ENCODE data around the gene TAS2R31.

DNA sequence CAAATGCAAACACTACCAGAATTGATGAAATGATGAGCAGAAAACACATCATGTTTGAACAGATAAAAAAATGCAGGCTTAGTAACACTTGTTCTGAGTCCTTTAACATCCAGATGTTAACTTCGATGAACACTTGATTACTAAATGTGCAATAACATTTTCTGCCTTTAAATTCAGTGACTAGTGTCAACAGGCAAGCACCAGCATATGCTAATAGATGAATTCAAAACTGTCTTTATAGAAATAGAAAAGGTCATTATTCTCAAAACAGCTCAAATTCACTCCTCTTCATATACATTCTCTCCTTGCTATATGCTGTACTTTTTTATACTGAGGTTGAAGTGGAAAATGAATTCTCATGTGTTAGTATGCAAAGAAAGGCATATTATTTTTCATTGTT is 8.7 kb downstream of the TAS2R31 start, which contains the start of gene TAS2R19:
- TF ChIP-seq EP300 (conservative IDR thresholded peaks at IDR 0.05; ENCODE audit: poor library complexity, severe bottlenecking) = no peak
- TF ChIP-seq, protein P1, sequence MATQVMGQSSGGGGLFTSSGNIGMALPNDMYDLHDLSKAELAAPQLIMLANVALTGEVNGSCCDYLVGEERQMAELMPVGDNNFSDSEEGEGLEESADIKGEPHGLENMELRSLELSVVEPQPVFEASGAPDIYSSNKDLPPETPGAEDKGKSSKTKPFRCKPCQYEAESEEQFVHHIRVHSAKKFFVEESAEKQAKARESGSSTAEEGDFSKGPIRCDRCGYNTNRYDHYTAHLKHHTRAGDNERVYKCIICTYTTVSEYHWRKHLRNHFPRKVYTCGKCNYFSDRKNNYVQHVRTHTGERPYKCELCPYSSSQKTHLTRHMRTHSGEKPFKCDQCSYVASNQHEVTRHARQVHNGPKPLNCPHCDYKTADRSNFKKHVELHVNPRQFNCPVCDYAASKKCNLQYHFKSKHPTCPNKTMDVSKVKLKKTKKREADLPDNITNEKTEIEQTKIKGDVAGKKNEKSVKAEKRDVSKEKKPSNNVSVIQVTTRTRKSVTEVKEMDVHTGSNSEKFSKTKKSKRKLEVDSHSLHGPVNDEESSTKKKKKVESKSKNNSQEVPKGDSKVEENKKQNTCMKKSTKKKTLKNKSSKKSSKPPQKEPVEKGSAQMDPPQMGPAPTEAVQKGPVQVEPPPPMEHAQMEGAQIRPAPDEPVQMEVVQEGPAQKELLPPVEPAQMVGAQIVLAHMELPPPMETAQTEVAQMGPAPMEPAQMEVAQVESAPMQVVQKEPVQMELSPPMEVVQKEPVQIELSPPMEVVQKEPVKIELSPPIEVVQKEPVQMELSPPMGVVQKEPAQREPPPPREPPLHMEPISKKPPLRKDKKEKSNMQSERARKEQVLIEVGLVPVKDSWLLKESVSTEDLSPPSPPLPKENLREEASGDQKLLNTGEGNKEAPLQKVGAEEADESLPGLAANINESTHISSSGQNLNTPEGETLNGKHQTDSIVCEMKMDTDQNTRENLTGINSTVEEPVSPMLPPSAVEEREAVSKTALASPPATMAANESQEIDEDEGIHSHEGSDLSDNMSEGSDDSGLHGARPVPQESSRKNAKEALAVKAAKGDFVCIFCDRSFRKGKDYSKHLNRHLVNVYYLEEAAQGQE (IDR thresholded peaks at IDR 0.05; ENCODE audit: borderline replicate concordance) = no peak
- no peak for TF ChIP-seq MXI1 (conservative IDR thresholded peaks at IDR 0.05; ENCODE audit: poor library complexity, severe bottlenecking)

Data from neural cell (in vitro differentiated cells).